ENCODE results near the gene FAM118B. TPM values are rescaled to one million over a fixed set of nuclear protein-coding genes. Genes with fewer than 3 reads are reported as not detected.

The FAM118B gene
- total and polyA plus RNA-seq, 4 donors = 3.7 to 12.0 (median 6.6) TPM

GRCh38 chr11:126257144-126257543 is 45.6 kb downstream of the FAM118B start:
- no peaks in the 10 kb centered on the region for H3K27me3 ChIP-seq (ENCODE audit: control insufficient read depth in 4 of 4, insufficient read depth in 4 of 4, low read length in 3 of 4)
- no peak overlapping the region for H3K9ac ChIP-seq (ENCODE audit: low read depth in 1 of 2, low read length in 2 of 2)
- H3K4me1 ChIP-seq (ENCODE audit: control insufficient read depth in 4 of 4, insufficient read depth in 4 of 4, low read length in 3 of 4) = peaks cover 0 to 6% (median 2%) of the 10 kb centered on the region in 4 donors
- H3K36me3 ChIP-seq (ENCODE audit: control insufficient read depth in 4 of 4, insufficient read depth in 3 of 4, low read depth in 1 of 4, low read length in 3 of 4) = peaks cover 0 to 25% (median 9%) of the 10 kb centered on the region in 4 donors
- 92% methylated on average over 2 of the region's 2 CpGs for WGBS
- no peaks in the 10 kb centered on the region for H3K9me3 ChIP-seq (ENCODE audit: control insufficient read depth in 4 of 4, low read length in 3 of 4)
- TF ChIP-seq FOXA2 (IDR thresholded peaks at IDR 0.05) = no peak
- TF ChIP-seq JUND (IDR thresholded peaks at IDR 0.05) = no peak
- H3K4me3 ChIP-seq (ENCODE audit: low read depth in 1 of 3, low read length in 3 of 3) = no peak overlapping the region
- DNase-seq (ENCODE audit: low spot score) = no peak
- H3K27ac ChIP-seq (ENCODE audit: low read depth in 1 of 2, low read length in 2 of 2) = no peak overlapping the region

- Histone ChIP-seq H3K9ac (ENCODE audit: low read depth in 1 of 2, low read length in 2 of 2) (no peak overlapping the region), H3K36me3 (ENCODE audit: control insufficient read depth in 4 of 4, insufficient read depth in 3 of 4, low read depth in 1 of 4, low read length in 3 of 4) (peaks cover 0 to 31% (median 15%) of the 10 kb centered on the region in 4 donors), H3K9me3 (ENCODE audit: control insufficient read depth in 4 of 4, low read length in 3 of 4) (no peaks in the 10 kb centered on the region), H3K27me3 (ENCODE audit: control insufficient read depth in 4 of 4, insufficient read depth in 4 of 4, low read length in 3 of 4) (no peaks in the 10 kb centered on the region), H3K4me3 (ENCODE audit: low read depth in 1 of 3, low read length in 3 of 3) (no peak overlapping the region), H3K4me1 (ENCODE audit: control insufficient read depth in 4 of 4, insufficient read depth in 4 of 4, low read length in 3 of 4) (peaks cover 0 to 5% (median 2%) of the 10 kb centered on the region in 4 donors), H3K27ac (ENCODE audit: low read depth in 1 of 2, low read length in 2 of 2) (no peak overlapping the region)
- no peak for DNase-seq (ENCODE audit: low spot score)
- 93% methylated on average over 2 of the region's 2 CpGs for WGBS
- TF ChIP-seq RAD21 (IDR thresholded peaks at IDR 0.05) = no peak
- no peak for TF ChIP-seq EGR1 (IDR thresholded peaks at IDR 0.05; ENCODE audit: low read depth in 2 of 2)
- no peak for TF ChIP-seq RXRA (IDR thresholded peaks at IDR 0.05)
- no peak for TF ChIP-seq TAF1 (conservative IDR thresholded peaks at IDR 0.05)
- TF ChIP-seq YY1 (IDR thresholded peaks at IDR 0.05) = no peak
- TF ChIP-seq GABPA (IDR thresholded peaks at IDR 0.05 in 1 of 2, conservative IDR thresholded peaks at IDR 0.05 in 1 of 2) = no peak
- no peak for TF ChIP-seq HNF4A (conservative IDR thresholded peaks at IDR 0.05)
- no peak for TF ChIP-seq FOXA1 (IDR thresholded peaks at IDR 0.05)
- TF ChIP-seq ATF3 (IDR thresholded peaks at IDR 0.05) = no peak
- TF ChIP-seq REST (IDR thresholded peaks at IDR 0.05) = no peak
- TF ChIP-seq NR2F2 (IDR thresholded peaks at IDR 0.05) = no peak
These were observed 46.2 kb downstream of the FAM118B start for GRCh38 chr11:126257764-126258163.

GRCh38 chr11:126262216-126262615 is 50.6 kb downstream of the FAM118B start:
- 97% methylated on average over 6 of the region's 6 CpGs for WGBS
- no peaks in the 10 kb centered on the region for H3K9me3 ChIP-seq (ENCODE audit: control insufficient read depth in 4 of 4, low read length in 3 of 4)
- H3K9ac ChIP-seq (ENCODE audit: low read depth in 1 of 2, low read length in 2 of 2) = no peak overlapping the region
- H3K4me3 ChIP-seq (ENCODE audit: low read depth in 1 of 3, low read length in 3 of 3) = no peak overlapping the region
- H3K36me3 ChIP-seq (ENCODE audit: control insufficient read depth in 4 of 4, insufficient read depth in 3 of 4, low read depth in 1 of 4, low read length in 3 of 4) = peaks cover 13 to 65% (median 55%) of the 10 kb centered on the region in 4 donors
- no peaks in the 10 kb centered on the region for H3K27me3 ChIP-seq (ENCODE audit: control insufficient read depth in 4 of 4, insufficient read depth in 4 of 4, low read length in 3 of 4)
- H3K4me1 ChIP-seq (ENCODE audit: control insufficient read depth in 4 of 4, insufficient read depth in 4 of 4, low read length in 3 of 4) = peaks cover 0 to 4% (median 3%) of the 10 kb centered on the region in 4 donors
- no peak for DNase-seq (ENCODE audit: low spot score)
- H3K27ac ChIP-seq (ENCODE audit: low read depth in 1 of 2, low read length in 2 of 2) = no peak overlapping the region
- TF ChIP-seq CTCF (IDR thresholded peaks at IDR 0.05; ENCODE audit: low read depth, low read length, missing input control) (no peak), RXRA (IDR thresholded peaks at IDR 0.05) (no peak), EGR1 (IDR thresholded peaks at IDR 0.05; ENCODE audit: low read depth in 2 of 2) (no peak), HNF4G (IDR thresholded peaks at IDR 0.05) (no peak), SP1 (IDR thresholded peaks at IDR 0.05) (no peak), FOXA2 (IDR thresholded peaks at IDR 0.05) (no peak), JUND (IDR thresholded peaks at IDR 0.05) (no peak), TAF1 (conservative IDR thresholded peaks at IDR 0.05) (no peak), REST (IDR thresholded peaks at IDR 0.05) (no peak), YY1 (IDR thresholded peaks at IDR 0.05) (no peak), MAX (IDR thresholded peaks at IDR 0.05) (no peak)
